Effector memory CD4-positive, alpha-beta T cell (primary cell): Measurements from ENCODE around the gene GRK4.

Experiments used
- DNase-seq, 3 donors: peaks; one replicate each; pipeline ENCODE4 v3.0.0-alpha.2; 2020
- H3K27ac ChIP-seq: 2 replicates; pipeline ENCODE4 v1.7.0; 2013; ENCODE audit warnings: mild to moderate bottlenecking, low read length, moderate library complexity; ENCODE audit not compliant: insufficient read depth, poor library complexity, severe bottlenecking
- H3K27me3 ChIP-seq: replicated peaks from 2 replicates; pipeline ENCODE4 v1.7.0; 2013; ENCODE audit warnings: mild to moderate bottlenecking, low read length; ENCODE audit not compliant: insufficient read depth, control insufficient read depth, poor library complexity, severe bottlenecking
- H3K36me3 ChIP-seq: 2 replicates; pipeline ENCODE4 v1.7.0; 2013; ENCODE audit warnings: mild to moderate bottlenecking, low read length, moderate library complexity; ENCODE audit not compliant: control insufficient read depth, insufficient read depth
- H3K4me1 ChIP-seq: 2 replicates; pipeline ENCODE4 v1.7.0; 2013; ENCODE audit warnings: low read length, mild to moderate bottlenecking; ENCODE audit not compliant: control insufficient read depth, insufficient read depth, poor library complexity, severe bottlenecking
- H3K4me3 ChIP-seq: 2 replicates; pipeline ENCODE4 v1.7.0; 2013; ENCODE audit warnings: low read length, low read depth, mild to moderate bottlenecking; ENCODE audit not compliant: insufficient read depth, poor library complexity, severe bottlenecking
- H3K9me3 ChIP-seq: 2 replicates; pipeline ENCODE4 v1.7.0; 2013; ENCODE audit warnings: mild to moderate bottlenecking, low read length, moderate library complexity; ENCODE audit not compliant: control insufficient read depth

Gene GRK4

DNA sequence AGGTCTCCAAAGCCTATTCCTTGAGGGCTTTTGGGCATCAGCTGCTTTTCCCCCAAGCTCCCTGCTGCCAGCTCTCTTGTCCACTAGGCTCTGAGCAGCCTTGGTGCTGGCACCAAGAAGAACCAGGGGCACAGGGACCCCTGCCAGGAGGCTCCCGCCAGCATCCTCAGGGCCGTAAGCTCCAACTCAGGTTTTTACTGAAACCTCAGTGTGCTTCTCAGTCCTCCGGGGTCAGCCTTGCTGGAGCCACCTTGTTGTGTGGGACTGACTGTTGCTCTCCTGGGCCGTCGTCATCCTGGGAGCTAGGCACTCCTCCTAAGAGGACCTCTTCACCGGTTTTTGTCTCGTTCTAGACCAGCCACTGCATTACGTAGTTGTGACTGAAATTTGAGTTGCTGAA, 39.1 kb upstream of the GRK4 start:
- Histone ChIP-seq H3K4me1 (peaks cover 9% of the 10 kb centered on the region), H3K9me3 (no peaks in the 10 kb centered on the region), H3K4me3 (no peak overlapping the region), H3K27ac (no peak overlapping the region), H3K27me3 (no peaks in the 10 kb centered on the region), H3K36me3 (peaks cover 56% of the 10 kb centered on the region)
- DNase-seq, result no peak

DNA sequence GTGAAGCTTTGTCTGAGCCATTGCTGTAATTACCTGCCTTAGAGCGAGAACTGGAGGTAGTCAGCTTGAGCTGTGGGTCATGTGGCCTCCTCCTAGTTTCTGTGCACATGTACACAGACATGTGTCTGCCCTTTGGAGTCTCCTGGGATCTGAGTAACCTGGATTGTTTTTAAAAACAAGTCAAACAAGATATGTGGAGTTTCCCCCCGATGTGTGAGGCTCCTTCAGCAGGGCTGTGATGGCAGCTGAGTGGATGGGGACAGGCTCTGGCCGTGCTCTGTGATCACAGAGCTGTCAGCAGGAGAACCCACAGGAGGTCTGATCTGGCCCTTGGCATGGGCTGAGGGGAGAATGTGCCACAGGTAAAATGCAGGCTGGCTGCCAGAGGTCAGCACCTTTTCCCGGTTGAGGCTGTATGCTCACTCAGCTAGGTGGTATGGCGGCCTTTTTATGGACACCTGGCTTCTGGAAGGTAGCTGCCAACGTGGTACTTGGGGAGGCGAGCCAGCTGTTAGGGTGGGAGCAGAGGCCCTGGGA, 38.5 kb upstream of the GRK4 start:
- Histone ChIP-seq H3K36me3 (peaks cover 62% of the 10 kb centered on the region), H3K4me1 (peaks cover 9% of the 10 kb centered on the region), H3K27me3 (no peaks in the 10 kb centered on the region), H3K9me3 (no peaks in the 10 kb centered on the region), H3K27ac (no peak overlapping the region), H3K4me3 (no peak overlapping the region)
- no peak for DNase-seq

DNA sequence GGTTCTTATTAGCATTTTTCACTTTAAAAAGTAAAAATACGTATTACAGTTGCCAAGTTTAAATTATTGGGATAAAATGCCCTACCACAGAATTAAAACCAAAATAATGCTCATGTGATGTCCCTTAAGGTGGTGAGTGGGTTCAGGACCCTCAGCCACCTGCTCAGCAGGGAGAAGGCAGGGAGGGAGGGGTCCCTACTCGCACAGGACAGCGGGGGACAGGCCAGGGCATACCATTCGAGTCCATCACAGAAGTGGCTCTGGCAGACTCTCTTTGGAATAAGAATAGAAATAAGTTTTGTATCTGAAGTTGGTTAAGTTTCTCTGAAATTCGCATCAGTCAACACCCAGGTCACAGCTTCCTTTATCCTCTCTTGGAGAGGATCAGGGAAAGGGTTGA, 37.9 kb upstream of the GRK4 start:
- no peak for DNase-seq
- Histone ChIP-seq H3K27me3 (no peaks in the 10 kb centered on the region), H3K9me3 (no peaks in the 10 kb centered on the region), H3K36me3 (peaks cover 67% of the 10 kb centered on the region), H3K4me3 (no peak overlapping the region), H3K4me1 (peaks cover 9% of the 10 kb centered on the region), H3K27ac (no peak overlapping the region)

DNA sequence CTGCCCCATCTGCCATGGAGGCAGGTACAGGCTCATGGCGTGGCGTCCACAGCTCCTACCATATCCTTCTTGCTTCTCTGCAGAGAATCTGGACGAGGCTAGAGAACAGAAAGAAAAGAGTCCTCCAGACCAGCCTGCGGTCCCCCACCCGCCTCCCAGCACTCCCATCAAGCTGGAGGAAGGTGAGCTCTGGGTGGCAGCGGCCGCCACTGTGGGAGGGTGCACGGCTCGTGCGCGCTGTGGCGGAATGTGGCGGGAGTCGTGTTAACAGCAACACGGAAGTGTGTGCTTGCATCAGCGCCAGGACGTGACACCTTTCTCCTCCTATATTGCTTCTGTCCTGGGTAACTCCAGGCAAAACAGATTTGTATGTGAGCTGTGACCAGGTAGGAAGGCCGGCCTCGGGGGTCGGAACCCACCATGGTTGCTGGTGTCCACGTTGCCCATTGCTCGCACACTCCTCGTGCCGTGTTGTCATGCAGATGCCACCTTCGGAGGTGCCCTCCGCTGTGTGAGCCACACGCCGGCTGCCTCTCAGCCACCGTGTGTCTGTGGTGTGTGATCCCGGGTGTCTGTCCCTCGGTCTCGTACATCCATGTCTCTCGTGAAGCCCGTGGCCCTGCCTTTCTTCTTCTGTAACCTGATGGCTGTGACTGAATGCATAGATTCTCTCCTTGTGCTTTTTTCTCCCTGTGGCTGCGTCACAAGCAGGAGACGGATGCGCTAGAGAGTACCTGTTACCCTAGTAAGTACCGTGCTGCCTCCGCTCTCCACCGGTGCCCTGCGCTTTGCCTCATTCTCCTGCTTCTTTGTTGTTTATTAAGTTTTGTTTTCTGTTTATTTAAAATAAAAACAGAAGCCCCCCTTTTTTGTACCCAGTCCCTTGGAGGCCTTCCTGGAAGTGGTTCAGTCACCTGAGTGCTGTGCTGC, 37.2 kb upstream of the GRK4 start:
- H3K9me3 ChIP-seq, result no peaks in the 10 kb centered on the region
- H3K4me1 ChIP-seq, result peaks cover 12% of the 10 kb centered on the region
- no peak overlapping the region for H3K27ac ChIP-seq
- no peak overlapping the region for H3K4me3 ChIP-seq
- H3K36me3 ChIP-seq, result peaks cover 70% of the 10 kb centered on the region
- no peaks in the 10 kb centered on the region for H3K27me3 ChIP-seq
- no peak for DNase-seq

DNA sequence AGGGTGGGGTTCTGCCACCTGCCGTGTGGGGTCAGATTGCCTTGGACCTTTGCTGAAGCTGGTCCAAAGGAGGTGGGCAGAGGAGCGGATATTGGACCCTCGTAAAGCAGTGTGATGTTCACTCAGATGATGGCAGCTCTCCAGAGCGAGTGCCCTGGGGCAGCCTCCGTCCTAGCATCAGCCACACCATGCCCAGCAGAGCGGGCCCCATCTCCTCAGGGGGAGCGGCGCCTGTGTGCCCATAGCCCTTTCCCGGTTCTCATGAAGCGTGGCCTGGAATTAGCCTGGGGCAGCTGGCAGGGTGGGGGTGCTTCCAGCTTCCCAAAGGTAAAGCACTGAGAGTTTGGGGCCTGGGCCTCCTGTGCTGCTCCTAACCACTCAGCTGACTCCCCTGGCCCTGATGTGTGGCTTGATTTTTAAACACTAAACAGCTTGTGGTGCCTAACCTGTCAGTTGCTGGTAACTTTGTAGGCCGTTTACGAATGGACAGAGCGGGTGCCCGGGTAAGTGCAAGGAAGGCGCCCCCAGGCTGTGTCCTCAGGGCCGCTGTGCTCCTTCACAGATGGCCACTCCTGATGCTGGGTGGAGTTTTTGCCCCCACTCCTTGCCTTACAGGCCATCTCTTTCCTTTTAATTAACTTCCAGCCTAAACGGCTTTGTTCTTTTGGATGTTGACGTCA, 36.2 kb upstream of the GRK4 start:
- Histone ChIP-seq H3K4me3 (no peak overlapping the region), H3K27ac (no peak overlapping the region), H3K4me1 (peaks cover 22% of the 10 kb centered on the region), H3K27me3 (no peaks in the 10 kb centered on the region), H3K9me3 (no peaks in the 10 kb centered on the region), H3K36me3 (peaks cover 73% of the 10 kb centered on the region)
- DNase-seq, result no peak

DNA sequence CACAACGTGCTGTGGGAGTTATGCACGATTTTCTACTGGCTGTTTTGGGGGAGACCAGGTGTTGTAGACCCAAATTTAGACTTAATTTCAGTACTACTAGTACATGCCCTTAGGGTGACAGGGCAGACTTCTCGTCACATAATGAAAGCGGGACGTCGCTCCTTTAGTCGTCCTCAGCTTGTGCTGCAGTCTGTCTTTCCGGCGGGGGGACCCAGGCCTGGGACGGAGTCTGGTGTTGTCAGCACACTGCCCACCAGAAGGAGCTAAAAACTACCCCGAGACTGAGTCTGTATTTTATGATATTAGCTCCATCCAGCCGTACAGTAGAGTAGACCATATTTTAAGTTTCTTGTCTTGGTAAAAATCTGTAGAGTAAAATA, 35.7 kb upstream of the GRK4 start:
- Histone ChIP-seq H3K36me3 (peaks cover 73% of the 10 kb centered on the region), H3K27me3 (no peaks in the 10 kb centered on the region), H3K27ac (no peak overlapping the region), H3K4me1 (peaks cover 24% of the 10 kb centered on the region), H3K9me3 (no peaks in the 10 kb centered on the region), H3K4me3 (no peak overlapping the region)
- no peak for DNase-seq

DNA sequence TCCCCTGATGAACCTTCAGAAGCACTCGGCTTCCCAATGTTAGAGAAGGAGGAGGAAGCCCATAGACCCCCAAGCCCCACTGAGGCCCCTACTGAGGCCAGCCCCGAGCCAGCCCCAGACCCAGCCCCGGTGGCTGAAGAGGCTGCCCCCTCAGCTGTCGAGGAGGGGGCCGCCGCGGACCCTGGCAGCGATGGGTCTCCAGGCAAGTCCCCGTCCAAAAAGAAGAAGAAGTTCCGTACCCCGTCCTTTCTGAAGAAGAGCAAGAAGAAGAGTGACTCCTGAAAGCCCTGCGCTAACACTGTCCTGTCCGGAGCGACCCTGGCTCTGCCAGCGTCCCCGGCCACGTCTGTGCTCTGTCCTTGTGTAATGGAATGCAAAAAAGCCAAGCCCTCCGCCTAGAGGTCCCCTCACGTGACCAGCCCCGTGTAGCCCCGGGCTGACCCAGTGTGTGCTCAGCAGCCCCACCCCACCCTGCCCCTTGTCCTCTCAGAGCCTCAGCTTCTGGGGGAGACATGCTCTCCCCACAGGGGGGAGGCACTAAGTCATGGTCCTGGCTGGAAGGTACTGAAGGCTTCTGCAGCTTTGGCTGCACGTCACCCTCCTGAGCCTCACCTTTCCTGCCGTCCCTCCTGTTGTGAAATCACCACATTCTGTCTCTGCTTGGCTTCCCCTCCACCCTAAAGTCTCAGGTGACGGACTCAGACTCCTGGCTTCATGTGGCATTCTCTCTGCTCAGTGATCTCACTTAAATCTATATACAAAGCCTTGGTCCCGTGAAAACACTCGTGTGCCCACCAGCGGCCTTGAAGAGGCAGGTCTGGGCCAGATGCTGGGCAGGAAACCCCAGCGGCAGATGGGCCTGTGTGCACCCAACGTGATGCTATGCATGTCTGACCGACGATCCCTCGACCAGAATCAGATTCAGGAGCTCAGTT, 34.9 kb upstream of the GRK4 start:
- no peak for DNase-seq
- peaks cover 26% of the 10 kb centered on the region for H3K4me1 ChIP-seq
- no peak overlapping the region for H3K27ac ChIP-seq
- H3K9me3 ChIP-seq, result no peaks in the 10 kb centered on the region
- peaks cover 72% of the 10 kb centered on the region for H3K36me3 ChIP-seq
- H3K27me3 ChIP-seq, result no peaks in the 10 kb centered on the region
- H3K4me3 ChIP-seq, result no peak overlapping the region

DNA sequence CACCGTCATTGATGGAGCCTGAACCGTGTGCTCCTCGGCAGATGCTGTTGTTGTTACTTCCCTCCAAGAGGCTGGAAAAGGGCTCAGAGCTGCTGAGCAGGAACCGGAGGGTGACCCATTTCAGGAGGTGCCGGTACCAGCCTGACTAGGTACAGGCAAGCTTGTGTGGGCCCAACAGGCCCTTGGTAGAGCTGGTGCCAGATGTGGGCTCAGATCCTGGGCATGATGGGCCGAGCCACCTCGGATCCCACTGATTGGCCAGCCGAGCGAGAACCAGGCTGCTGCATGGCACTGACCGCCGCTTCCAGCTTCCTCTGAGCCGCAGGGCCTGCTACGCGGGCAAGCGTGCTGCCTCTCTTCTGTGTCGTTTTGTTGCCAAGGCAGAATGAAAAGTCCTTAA, 33.9 kb upstream of the GRK4 start:
- Histone ChIP-seq H3K4me3 (no peak overlapping the region), H3K36me3 (peaks cover 63% of the 10 kb centered on the region), H3K27me3 (no peaks in the 10 kb centered on the region), H3K9me3 (no peaks in the 10 kb centered on the region), H3K27ac (no peak overlapping the region), H3K4me1 (peaks cover 31% of the 10 kb centered on the region)
- no peak for DNase-seq

DNA sequence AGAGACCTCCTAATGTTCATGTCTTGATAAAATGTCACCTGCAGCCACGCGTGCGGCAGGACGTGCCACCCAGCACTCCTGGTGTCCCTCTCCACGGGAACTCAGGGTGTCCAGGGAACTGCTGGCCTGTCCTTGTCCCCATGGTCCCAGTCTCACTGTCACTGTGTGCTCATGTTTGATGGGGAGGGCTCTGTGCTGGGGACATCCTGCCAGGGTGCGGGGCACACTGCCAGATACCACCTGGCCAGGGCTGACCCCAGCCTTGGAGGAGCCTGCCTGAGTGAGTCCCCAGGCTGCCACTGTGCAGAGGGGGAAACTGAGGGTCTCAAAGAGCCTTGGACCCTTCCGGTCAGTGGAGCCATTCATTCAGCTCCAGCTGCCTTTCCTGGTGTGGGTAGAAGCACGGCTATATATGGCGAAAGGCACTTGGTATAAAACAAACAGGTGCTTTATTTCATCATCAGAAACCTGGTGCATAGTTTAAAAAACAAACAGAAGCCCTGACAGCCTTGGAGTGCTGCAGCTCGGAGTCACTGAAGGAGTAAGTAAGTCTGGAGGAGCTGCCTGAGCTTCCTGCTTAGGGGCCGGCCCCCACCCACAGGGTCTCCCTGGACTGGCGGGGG, 33.1 kb upstream of the GRK4 start:
- DNase-seq, result no peak
- H3K36me3 ChIP-seq, result peaks cover 56% of the 10 kb centered on the region
- no peaks in the 10 kb centered on the region for H3K27me3 ChIP-seq
- H3K4me3 ChIP-seq, result no peak overlapping the region
- no peak overlapping the region for H3K27ac ChIP-seq
- peaks cover 36% of the 10 kb centered on the region for H3K4me1 ChIP-seq
- H3K9me3 ChIP-seq, result no peaks in the 10 kb centered on the region
